Measurements from ENCODE around the gene NAPSA.

- TF ChIP-seq CTCF (IDR thresholded peaks at IDR 0.05; ENCODE audit: poor library complexity, severe bottlenecking) (no peak), EZH2 (IDR thresholded peaks at IDR 0.05; ENCODE audit: borderline replicate concordance, insufficient read depth, low read length, poor library complexity, severe bottlenecking) (no peak), POLR2AphosphoS5 (IDR thresholded peaks at IDR 0.05) (no peak), SMC3 (conservative IDR thresholded peaks at IDR 0.05; ENCODE audit: poor library complexity) (no peak)
Observed at GRCh38 chr19:50352242-50352641, 13.2 kb downstream of the NAPSA start.
